NCI-H1417 treated with DMSO at 0.1 percent for 48 hours (cell line): Measurements from ENCODE around the gene NPIPB9.
"Not testable (repeated sequence)": the region's sequence is repeated elsewhere in the genome, so short reads cannot be mapped to it uniquely, and the experiment has no call there.

ENCODE experiments used
- DNase-seq: peaks from one replicate; lab custom pipeline; 2025; lab: John Stamatoyannopoulos, UW

The NPIPB9 gene

GRCh38 chr16:28751487-28751886 lies at the start of gene NPIPB9:
NPIPB9 (plus strand) TSS chr16:28751787.
- not testable (repeated sequence) for DNase-seq

- DNase-seq = not testable (repeated sequence)
These were observed 47.3 kb upstream of the NPIPB9 start for GRCh38 chr16:28704246-28704645.

- not testable (repeated sequence) for DNase-seq
These were observed 40.1 kb upstream of the NPIPB9 start, which contains the start of gene EIF3C for GRCh38 chr16:28711220-28712083. EIF3C (plus strand) TSS chr16:28711464; CDS start chr16:28711687, 223 bp downstream.

- not testable (repeated sequence) for DNase-seq
These were observed 28.5 kb upstream of the NPIPB9 start for GRCh38 chr16:28722852-28723650.

GRCh38 chr16:28731253-28731652 lies 20.3 kb upstream of the NPIPB9 start:
- DNase-seq = not testable (repeated sequence)

GRCh38 chr16:28732455-28733124 lies 19.0 kb upstream of the NPIPB9 start:
- DNase-seq = not testable (repeated sequence)

GRCh38 chr16:28739787-28740186 lies 11.8 kb upstream of the NPIPB9 start:
- DNase-seq = not testable (repeated sequence)

- DNase-seq = not testable (repeated sequence)
These were observed 11.0 kb upstream of the NPIPB9 start for GRCh38 chr16:28740631-28741030.

GRCh38 chr16:28741295-28741694 lies 10.3 kb upstream of the NPIPB9 start:
- not testable (repeated sequence) for DNase-seq

- DNase-seq = not testable (repeated sequence)
These were observed 4.8 kb upstream of the NPIPB9 start for GRCh38 chr16:28746618-28747350.

- not testable (repeated sequence) for DNase-seq
These were observed 1.6 kb upstream of the NPIPB9 start for GRCh38 chr16:28749997-28750465.

GRCh38 chr16:28750469-28751067 lies 1.0 kb upstream of the NPIPB9 start:
- DNase-seq = not testable (repeated sequence)

- DNase-seq = not testable (repeated sequence)
These were observed 30.1 kb downstream of the NPIPB9 start for GRCh38 chr16:28781697-28782096.

GRCh38 chr16:28782357-28782756 lies 30.8 kb downstream of the NPIPB9 start:
- DNase-seq = not testable (repeated sequence)

- DNase-seq = not testable (repeated sequence)
These were observed 50.8 kb downstream of the NPIPB9 start for GRCh38 chr16:28802235-28803019.

GRCh38 chr16:28807445-28808120 lies 56.0 kb downstream of the NPIPB9 start:
- DNase-seq = not testable (repeated sequence)

GRCh38 chr16:28820016-28820415 lies 68.4 kb downstream of the NPIPB9 start:
- no peak for DNase-seq

- DNase-seq = not testable (repeated sequence)
These were observed 69.0 kb downstream of the NPIPB9 start for GRCh38 chr16:28820546-28820945.

- DNase-seq = no peak
These were observed 70.4 kb downstream of the NPIPB9 start for GRCh38 chr16:28821874-28822519.
